OCI-LY7 (cell line): ENCODE data around the gene SURF1.

Experiments used
- CTCF ChIP-seq: fragments of 200-600 bp; sonication (generic); conservative IDR thresholded peaks from 2 replicates; pipeline ENCODE4 v1.5.1; 2014; ENCODE audit warnings: mild to moderate bottlenecking, antibody characterized with exemption, low read length, moderate library complexity, mixed read lengths
- EZH2phosphoT487 ChIP-seq: fragments of 200-600 bp; sonication (generic); IDR thresholded peaks from 2 replicates; pipeline ENCODE4 v1.6.1; 2018; ENCODE audit warnings: low read depth, borderline replicate concordance, mild to moderate bottlenecking, mixed run types, antibody characterized with exemption, low read length, moderate library complexity, mixed read lengths

GRCh38 chr9:133361507-133362092, 5.3 kb upstream of the SURF1 start:
- no peak for TF ChIP-seq CTCF
- TF ChIP-seq EZH2phosphoT487, result no peak
